Measurements from ENCODE around the gene SPRY2.

DNA sequence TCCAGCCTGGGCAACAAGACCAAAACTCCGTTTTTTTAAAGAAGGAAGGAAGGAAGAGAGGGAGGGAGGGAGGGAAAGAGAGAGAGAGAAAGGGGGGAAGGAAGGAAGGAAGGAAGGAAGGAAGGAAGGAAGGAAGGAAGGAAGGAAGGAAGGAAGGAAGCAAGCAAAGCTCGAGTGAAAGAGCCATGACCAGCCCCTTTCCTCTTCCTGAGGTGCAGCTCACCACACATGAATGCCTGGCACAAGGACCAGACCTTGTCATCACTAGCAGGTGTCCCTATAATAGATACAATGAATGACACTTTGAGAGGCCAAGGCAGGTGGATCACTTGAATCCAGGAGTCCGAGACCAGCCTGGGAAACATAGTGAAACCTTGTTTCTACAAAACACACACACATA, 31.0 kb downstream of the SPRY2 start:
- TF ChIP-seq, protein P1, sequence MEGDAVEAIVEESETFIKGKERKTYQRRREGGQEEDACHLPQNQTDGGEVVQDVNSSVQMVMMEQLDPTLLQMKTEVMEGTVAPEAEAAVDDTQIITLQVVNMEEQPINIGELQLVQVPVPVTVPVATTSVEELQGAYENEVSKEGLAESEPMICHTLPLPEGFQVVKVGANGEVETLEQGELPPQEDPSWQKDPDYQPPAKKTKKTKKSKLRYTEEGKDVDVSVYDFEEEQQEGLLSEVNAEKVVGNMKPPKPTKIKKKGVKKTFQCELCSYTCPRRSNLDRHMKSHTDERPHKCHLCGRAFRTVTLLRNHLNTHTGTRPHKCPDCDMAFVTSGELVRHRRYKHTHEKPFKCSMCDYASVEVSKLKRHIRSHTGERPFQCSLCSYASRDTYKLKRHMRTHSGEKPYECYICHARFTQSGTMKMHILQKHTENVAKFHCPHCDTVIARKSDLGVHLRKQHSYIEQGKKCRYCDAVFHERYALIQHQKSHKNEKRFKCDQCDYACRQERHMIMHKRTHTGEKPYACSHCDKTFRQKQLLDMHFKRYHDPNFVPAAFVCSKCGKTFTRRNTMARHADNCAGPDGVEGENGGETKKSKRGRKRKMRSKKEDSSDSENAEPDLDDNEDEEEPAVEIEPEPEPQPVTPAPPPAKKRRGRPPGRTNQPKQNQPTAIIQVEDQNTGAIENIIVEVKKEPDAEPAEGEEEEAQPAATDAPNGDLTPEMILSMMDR (IDR thresholded peaks at IDR 0.05), result no peak
- TF ChIP-seq POLR2A (IDR thresholded peaks at IDR 0.05), result no peak
